Inferior parietal cortex (tissue), 1 donor: ENCODE data around the gene GRIP2.

Experiments used
- DNase-seq: peaks from one replicate; pipeline ENCODE4 v3.0.0-alpha.2; 2016; ENCODE audit errors: extremely low spot score

GRIP2 gene

DNA sequence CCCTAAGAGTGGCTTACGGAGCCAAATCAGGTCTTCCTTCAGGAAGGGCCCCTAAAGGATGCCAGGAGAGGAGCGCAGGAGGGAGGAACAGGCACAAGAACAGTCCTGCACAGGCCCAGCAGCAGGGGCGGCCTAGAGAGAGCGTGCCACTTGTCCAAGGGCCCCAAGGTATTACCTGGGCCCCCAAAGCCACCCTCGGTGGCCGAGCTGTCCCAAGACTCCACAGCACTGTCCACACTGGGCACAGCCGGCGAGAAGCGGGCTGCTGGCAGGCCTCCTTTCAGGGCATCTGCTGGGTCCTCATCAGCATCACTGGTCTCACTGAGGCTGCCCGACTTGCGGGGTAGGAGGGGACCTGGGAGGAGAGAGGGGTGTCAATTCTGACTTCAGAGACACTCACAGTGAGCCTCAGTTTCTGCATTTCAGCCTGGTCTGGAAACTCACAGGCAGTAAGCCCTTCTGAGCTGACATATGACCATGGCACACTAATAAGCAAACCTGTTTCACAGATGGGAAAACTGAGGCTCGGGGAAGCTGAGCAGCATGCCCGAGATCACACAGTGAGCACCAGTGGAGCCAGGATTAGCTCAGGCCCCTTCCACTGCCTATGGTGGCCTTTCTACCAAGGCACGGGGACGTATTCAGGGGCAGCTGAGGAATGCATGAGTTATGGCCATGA, 33.4 kb downstream of the GRIP2 start:
- no peak for DNase-seq

DNA sequence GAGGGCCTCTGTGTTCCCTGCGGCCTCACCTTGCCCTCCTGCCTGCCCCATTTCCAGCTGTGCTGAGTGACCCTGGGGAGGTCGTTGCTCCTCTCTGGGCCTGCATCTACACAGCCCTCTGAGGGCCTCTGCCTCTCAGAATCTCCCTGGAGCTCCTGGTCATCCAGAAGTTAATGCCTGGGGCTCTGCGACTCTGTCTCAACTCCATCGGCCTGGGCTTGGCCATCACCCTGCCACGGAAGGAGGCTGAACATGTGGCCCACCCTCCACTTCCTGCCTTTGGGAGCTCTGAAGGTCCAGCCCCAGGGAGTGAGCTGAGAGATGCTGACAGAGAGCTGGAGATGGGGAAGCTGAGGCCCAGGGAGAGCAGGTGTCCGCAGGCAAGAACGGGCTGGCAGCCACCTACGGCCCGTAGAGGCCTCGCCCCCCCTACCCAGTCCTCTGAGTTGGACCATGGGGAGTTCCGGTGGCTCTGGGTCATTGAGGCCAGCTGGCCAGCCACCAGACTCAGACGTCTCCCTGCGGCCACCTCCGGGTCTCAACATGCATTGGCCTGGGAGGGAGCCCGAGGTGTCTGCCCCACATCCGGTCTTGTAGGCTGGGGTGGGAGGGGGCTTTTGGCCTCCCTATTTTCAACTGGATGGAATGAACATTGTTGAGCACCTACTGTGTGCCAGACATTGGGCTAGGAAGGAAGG, 34.2 kb downstream of the GRIP2 start:
- DNase-seq = no peak

DNA sequence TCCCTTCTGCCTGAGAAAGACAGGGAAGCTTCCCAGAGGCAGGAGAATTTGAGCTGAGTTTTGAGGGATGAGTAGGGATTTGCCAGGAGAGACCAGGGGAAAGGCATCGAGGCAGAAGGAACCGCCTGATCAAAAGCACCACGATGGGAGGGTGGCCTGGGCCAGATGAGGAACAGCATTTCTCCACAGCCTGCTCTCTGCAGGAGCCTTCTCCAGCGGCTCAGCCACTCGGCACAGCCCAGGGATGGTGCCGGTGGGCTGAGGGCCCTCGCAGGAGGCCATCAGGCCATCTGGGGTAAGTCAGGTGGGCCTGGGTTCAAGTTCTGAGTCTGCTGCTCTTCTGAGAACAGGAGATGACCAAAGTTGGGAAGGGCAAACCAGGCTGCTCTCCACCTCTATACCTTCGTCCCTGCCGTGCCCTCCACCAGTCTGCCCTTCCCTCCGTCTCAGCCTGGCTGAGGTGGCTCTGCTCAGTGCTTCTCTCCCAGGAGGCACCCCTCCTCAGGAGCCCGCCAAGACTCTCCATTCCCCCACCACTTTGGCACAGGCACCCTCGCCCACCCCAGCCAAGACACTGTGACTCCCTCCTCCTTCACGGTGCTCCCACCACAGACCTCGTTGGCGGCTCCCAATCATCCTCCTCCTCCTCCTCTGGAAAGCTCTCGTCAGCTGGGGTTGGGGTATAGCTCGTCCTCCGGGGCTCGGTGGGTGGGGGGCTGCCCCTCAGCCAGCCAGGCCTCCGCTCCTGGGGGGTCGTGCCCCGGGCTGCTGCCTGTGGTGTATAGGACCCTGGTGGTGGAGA, 34.9 kb downstream of the GRIP2 start:
- DNase-seq = no peak

DNA sequence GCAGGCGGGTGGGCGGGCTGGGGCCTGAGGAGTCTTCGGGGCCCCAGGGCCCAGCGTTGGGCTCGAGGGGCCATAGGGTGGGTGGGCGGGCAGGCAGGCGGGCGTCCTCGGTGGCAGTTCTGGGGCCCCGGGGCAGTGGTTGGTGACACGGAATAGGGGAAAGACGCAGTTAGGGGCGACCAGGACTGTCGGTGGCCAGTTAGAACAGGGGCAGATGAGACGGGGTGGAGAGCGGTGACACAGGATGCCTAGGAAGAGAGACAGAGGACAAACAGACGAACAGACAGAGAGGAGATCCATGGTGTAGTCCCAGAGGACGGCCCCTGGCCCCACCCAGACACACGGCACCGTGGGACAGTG, 36.5 kb downstream of the GRIP2 start:
- DNase-seq = no peak

DNA sequence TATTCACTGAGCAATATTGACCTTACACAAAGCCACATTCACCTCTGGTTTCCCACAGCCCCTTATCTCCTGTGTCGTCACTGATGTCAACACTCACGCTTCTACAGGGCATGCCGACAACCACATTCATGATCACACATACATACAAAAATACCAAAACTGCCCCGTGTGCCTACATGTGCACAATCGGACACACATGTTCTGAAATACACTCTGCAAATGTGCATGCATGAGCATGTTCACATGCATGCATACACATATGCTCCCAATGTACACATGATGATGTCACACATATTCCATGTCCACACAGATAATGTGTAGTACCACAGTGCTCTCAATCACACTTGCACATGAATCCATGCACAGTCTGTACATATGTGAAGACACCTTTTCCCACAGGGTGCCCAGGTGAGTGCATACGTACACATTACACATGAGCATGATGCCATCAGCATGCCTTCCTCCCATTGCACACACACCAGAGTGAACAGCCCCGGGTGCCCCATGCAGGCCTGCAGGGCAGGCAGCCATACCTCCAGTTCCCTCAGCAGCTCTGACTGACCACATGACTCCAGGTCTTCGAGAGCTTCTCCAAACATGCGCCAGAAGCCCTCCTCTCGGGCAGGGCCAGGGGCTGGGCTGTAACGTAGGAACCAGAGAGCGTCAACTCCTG, 37.0 kb downstream of the GRIP2 start:
- DNase-seq = no peak

DNA sequence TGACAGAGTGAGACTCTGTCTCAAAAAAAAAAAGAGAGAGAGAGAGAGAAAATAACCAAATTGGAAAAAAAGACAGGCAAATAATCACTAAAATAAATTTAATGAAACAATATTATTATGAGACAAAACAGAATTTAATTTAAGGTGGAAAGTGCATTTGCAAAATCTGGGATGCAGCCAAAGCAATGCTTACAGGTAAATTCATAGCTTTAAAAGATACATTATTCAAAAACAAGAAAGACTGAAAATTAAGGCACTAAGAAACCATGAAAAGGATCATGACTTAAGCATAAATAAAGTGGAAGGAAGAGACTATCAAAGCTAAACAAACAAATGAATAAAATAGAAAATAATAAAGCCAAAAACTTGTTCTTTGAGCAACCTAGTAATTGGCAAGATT, 37.7 kb downstream of the GRIP2 start:
- no peak for DNase-seq

DNA sequence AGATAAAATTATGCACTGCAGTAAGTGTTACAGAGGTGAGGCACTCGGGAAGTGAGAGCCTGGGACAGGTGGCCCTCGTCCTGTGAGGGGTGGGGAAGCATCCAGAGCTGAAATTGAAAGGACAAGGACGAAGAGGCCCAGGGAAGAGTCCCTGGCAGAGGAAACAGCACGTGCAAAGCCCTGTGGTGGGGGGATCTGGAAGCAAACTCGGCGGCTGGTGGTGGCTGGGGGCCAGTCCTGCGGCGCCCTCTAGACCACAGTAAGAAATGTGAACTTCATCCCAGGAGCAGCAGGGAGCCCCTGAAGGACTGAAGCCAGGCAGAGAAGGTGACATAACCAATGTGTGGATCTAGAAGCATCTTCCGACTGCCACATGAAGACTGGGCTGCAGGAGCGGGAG, 42.8 kb downstream of the GRIP2 start:
- DNase-seq = no peak

DNA sequence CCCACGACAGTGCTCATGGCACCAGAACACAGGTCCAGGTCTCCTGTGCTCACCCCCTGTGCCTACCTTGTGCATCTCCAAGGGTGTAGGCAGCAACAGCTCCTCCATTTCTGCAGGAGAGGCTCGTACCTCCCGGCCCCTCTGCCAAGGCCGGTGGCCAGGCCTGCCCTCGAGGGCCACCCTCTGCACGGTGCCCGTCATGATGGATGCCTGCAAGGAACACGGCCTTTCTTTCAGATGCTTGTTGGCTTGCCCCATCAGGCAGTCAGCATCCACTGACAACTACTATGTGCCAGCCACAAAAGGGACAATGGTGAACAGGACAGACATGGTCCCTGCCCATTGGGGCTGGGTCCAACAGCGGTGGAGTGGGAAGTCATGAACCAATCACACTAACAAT, 43.8 kb downstream of the GRIP2 start:
- no peak for DNase-seq

DNA sequence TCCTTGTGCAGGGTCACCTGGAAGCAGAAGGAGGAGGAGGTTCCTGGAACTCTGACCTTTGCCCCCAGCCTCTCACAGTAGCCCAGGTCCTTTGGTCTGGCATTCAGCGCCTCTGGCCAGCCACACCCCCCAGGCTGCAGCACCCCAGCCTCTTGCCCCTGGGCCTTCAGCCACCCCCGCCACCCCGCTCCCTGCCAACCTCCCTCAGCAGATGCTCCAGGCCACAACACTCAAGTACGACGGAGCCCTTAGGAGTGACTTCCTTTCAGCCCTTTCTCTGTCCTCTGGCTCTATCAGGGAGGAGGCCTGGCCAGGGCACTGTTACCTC, 45.2 kb downstream of the GRIP2 start:
- DNase-seq = no peak

DNA sequence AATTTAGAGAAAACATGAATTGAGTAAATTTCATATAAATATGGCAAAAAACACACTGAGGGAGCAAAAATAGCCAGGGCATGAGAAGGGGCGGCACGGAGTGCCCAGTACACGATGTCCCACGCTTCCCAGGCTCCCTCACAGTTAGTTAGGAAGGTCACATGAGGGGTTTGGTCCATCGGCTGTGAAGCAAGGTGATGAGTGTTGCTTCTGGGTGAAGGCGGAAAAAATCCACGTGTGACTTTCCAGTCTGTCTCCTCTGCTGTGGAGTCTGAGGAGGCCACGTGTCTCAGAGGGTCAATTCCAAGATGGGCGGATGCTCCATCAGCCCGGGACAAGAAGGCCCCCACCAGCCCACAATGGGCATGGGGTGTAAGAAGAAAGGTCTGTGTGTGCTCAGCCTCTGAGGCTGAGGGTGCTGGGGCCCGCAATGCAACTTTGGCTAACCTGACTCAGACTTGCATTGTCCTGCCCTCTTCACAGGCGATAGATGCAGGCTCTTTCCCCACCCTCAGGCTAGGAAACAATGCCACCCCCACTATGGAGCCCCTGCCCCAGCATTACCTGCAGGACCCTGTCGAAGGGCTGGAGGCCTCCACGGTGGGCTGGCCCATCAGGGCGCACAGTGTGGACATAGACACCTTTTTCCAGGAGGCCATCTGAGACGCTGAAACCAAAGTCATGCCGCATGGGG, 45.7 kb downstream of the GRIP2 start:
- DNase-seq = no peak

DNA sequence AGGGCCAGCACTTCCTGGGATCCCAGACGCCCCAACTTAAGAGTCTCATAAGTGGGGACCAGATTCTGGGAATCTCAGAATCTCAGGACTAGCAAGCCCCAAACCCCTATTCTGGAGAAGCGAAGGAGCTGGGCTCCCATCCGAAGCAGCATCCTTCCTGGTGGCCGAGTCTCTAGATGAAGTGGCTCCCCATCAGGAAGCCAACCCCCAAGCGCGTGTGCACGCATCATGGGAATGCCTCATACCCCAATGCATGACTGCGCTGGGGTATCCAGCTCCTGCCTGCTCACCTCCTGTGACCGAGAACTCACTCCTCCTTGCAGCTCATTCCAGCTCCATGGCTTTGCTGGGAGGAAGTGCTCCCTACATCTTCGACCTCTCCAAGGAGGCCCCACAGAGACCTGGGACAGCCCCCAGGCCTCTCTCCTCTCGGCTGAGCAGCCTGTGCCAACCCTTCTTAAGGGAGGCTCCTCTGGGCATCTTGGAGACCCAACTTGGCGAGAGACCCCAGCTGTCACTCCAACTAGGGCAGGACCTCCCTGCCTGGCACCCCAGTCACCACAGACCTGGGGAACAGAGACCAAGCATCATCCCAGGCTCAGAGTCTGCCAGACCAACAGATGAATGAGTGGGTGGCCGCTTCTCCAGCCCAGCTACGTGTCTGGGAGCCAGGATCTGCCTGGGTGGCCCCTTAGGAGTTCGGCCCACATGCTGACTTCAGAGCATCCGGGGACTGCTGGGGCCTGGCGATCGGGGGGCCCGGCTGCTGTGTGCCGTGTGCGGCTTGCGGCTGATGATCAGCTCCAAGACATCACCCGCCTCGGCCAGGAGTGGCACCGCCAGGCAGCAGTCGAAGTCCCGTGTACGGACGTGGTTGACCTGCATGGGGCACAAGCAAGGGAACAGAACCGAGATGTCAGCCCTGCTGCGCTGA, 46.9 kb downstream of the GRIP2 start:
- DNase-seq = no peak

DNA sequence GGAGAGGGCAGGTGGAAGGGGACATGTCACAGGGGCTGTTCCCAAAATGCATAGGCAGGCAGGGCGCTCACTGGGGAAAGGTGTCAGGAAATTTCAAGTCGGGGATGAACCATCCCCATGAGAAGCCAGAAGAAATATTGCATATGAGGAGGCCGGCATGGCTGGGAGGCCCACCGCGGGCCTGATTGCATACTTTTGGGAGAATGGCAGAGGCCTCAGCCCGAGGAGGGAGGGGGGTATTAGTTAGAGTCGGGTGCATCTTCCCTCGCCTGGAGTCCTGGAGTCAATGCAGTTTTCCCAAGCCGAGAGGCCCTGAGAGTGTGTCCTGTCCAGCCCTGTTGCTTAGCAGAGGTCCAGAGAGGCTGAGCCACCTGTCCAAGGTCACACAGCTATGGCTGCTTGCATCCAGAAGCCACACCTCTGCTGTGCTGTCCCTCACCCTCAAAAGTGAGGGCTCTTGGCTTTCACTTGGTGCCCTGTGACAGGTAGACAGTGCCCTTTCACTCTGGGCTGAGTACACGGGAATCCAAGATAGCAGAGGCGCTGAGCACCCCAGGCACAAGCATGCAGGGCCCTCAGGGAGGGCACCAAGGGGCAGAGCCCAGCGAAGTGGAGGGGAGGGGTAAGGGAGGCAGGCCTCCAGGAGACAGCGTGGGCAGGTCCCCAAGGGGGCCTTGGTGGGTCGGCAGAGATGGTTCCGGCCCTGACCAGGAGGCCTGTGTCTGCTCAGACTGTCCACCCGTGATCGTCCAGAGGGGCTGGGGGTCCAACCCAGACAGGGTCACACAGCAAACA, 48.5 kb downstream of the GRIP2 start:
- no peak for DNase-seq

DNA sequence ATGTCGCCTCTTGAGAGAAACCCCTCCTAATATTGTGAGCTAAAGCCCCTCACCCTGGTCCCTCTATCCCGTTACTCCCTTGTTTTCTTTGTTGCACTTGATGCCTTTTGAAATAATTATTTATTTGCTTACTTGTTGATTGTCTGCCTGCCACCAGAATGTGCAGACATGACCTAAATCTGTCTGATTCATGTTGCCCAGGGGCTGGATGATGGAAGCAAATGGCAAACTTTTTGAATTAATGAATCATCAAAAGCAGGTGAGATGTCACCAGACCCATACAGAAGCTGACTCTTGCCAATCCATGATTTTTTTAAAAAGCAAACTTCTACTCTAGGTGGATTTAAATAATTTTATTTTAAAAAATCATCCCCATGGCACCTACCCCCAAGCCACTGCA, 49.3 kb downstream of the GRIP2 start:
- DNase-seq = no peak

DNA sequence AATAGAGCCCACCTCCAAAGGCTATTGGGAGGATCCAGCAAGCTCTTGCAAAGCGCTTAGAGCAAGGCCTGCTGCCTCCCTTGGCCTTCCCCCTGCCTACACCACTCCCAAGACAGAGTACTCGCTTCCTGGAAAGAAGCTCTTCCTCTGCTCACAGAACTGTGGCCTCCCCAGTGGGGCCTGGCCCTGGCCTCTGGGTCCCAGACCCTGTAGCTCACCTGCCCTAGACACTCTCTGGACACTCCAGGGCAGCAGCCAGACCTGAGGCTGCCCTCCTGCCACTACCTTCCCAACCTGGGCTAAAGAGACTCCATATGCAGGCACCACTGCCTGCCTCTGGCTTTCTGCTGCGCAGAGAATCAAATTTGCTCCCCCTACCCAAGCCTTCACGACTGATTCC, 49.9 kb downstream of the GRIP2 start:
- no peak for DNase-seq

- DNase-seq = no peak
Measured at GRCh38 chr3:14489641-14490040, 50.5 kb downstream of the GRIP2 start.

DNA sequence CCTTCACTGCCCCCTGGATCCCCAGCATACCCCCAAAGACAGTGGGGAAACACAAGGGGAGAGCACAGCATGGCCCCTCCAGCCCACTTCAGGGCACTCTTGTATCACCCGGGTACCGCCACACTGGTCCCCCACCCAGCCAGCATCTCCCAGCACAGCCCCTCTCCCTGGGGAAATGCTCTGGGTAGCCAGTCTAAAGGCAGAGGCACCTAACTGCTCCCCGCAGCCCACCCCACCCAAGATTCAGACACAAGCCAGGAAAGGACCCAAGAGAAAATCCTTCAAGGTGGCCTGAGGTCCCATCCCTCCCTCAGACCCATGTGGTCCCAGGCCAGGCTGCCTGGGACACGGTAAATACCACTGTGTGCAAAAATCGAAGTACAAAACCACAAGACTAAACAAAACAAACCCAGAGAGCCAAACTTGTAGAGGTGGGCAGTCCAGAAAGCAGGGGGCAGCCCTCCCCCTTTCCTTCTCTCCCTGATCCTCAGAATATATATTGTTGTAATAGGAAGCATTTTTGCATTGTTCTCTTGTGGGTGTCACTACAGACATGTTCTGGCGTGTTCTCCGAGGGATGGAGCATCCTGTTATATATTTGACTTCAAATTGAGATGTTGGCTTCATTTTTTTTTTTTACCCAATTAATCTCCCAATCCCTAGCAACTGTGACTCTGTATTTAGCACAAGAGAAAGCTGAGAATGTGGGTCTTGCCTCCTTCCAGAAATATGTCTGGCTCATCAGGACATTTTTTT, 51.7 kb downstream of the GRIP2 start:
- no peak for DNase-seq

- DNase-seq = no peak
Measured at GRCh38 chr3:14487821-14488220, 52.3 kb downstream of the GRIP2 start.

DNA sequence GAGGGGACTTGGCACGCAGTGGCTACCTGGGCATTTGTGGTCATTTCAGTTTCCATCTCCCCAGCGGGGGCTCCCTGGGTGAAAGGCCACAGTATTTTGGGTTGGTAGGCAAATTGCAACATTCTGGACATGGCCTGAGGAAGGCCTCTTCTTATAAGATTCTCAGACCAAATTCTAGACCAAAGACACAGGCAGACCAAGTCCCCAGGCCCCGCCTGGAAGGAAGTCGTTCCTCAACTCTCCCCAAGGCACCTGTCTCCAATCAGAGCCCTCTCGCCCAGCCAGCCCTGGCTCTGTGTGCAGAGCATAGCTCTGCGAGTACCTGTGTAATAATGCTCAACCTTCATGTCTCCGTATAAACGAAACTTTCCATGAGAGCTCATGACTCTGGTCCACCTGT, 53.1 kb downstream of the GRIP2 start:
- no peak for DNase-seq

DNA sequence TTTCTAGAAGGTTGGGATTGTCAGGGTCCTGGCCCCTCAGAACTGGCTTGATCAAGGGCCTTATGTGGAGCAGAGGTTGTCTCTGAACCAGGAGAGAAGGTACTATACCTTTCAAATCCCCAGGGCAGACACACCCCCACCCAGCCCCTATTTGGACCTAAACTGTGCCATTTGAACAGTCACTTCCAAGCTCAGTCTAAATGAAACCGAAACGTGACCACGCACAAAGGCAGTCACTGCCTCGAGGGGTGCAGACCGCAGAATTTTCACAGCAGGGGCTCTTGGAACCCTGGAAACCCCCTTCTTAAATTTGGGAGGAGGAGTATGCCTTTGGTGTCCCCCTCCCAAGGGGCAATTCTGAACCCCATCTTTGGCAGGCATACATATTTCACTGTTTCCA, 53.7 kb downstream of the GRIP2 start:
- no peak for DNase-seq
